Upper lobe of right lung (tissue), 1 donor: Measurements from ENCODE around the gene BMP3. TPM values are rescaled to one million over a fixed set of nuclear protein-coding genes. Genes with fewer than 3 reads are reported as not detected.
A peak's percentile ranks its signal among the peaks of the same experiment; 100 is the strongest.
"Not testable (repeated sequence)": the region's sequence is repeated elsewhere in the genome, so short reads cannot be mapped to it uniquely, and the experiment has no call there.

Experiments
- ATAC-seq: fragments of 200-7000 bp; cut with Tn5 transposase; one replicate; pipeline ENCODE4 v1.9.1; 2020; ENCODE audit warnings: mild to moderate bottlenecking, moderate library complexity
- DNase-seq: peaks from one replicate; pipeline ENCODE4 v3.0.0-alpha.2; 2020
- H3K27ac ChIP-seq: fragments of 200-600 bp; one replicate; pipeline ENCODE4 v1.8.0; 2022
- H3K27me3 ChIP-seq: fragments of 200-600 bp; one replicate; pipeline ENCODE4 v1.8.0; 2022; ENCODE audit warnings: mild to moderate bottlenecking
- H3K36me3 ChIP-seq: fragments of 200-600 bp; one replicate; pipeline ENCODE4 v1.8.0; 2022
- H3K4me1 ChIP-seq: fragments of 200-600 bp; one replicate; pipeline ENCODE4 v1.8.0; 2022
- H3K4me3 ChIP-seq: fragments of 200-600 bp; one replicate; pipeline ENCODE4 v1.8.0; 2022; ENCODE audit warnings: mild to moderate bottlenecking
- H3K9me3 ChIP-seq: fragments of 200-600 bp; one replicate; pipeline ENCODE4 v1.8.0; 2022
- CTCF ChIP-seq: fragments of 200-600 bp; IDR thresholded peaks from one replicate; pipeline ENCODE4 v1.8.0; 2022; ENCODE audit warnings: antibody characterized with exemption
- intact Hi-C: fragments of 100-400 bp; cut with DNase I; formaldehyde crosslinking; loops from one replicate; pipeline ENCODE4 v1.11.0; 2022
- total RNA-seq: library from RNA; stranded (reverse); fragmentation: NEBNext Ultra II Directional; extraction: Animal tissue kit (Norgen Biotek cat#: 25700); gene quantifications from one replicate; pipeline ENCODE4 v1.2.1, GENCODE V29; 2021
- donor health status: DM: no; HTN: yes; CAD: no; lungs with severe emphysema.

The BMP3 gene
- total RNA-seq, 1 donor from 2014 or later: 15.5 TPM

DNA sequence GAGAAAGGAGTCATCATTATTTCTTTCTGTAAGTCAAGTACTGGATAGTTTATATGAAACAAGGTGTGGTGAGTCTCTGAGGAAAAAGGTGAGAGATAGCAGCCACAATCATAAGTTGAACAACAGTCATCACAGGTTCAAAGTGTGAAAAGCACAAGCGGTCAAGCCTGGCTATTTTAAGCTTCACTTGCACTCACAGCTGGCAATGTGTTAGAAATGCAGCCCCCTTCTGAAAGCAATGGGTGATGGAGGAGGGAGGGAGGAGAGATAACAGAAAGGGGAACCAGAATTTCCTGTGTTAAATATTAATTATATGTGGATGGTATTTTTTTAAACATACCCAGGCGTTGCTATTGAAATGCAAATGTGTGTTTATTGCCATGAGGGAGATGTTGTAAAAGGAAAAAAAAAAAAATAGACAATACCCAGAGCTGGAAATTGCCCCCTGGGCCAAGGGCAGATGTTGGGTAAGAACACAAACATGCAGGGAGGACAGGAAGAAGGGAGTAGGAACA is 26.9 kb upstream of the BMP3 start:
- H3K27me3 ChIP-seq: no peaks in the 10 kb centered on the region
- TF ChIP-seq CTCF: no peak
- DNase-seq: no peak
- H3K36me3 ChIP-seq: no peaks in the 10 kb centered on the region
- no peaks in the 10 kb centered on the region for H3K9me3 ChIP-seq
- H3K4me3 ChIP-seq: no peak overlapping the region
- ATAC-seq: no peak
- intact Hi-C loops: no loop called here
- no peaks in the 10 kb centered on the region for H3K4me1 ChIP-seq
- H3K27ac ChIP-seq: no peak overlapping the region

DNA sequence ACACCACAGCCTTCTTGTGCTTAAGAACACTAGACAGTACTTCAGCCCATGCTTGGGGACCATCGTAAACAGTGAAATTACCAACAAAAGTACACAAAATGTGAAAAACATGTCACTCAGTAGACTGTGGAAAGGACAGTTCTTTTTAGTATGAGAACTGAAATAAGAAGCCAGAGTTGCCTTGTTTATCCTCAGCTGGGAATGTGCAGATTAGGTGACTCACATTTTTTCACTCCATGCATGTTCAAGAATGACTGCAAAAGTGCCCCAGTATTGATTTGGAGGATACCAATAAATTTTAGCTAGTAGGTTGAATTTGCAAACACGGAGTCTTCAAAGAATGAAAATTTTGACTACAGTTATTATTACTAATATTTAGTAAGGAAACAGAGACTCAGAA is 23.1 kb upstream of the BMP3 start:
- no peak overlapping the region for H3K27ac ChIP-seq
- H3K4me3 ChIP-seq: no peak overlapping the region
- H3K9me3 ChIP-seq: no peaks in the 10 kb centered on the region
- no peaks in the 10 kb centered on the region for H3K27me3 ChIP-seq
- H3K36me3 ChIP-seq: no peaks in the 10 kb centered on the region
- intact Hi-C loops: no loop called here
- DNase-seq (no peak), ATAC-seq (no peak)
- no peaks in the 10 kb centered on the region for H3K4me1 ChIP-seq
- TF ChIP-seq CTCF: no peak

DNA sequence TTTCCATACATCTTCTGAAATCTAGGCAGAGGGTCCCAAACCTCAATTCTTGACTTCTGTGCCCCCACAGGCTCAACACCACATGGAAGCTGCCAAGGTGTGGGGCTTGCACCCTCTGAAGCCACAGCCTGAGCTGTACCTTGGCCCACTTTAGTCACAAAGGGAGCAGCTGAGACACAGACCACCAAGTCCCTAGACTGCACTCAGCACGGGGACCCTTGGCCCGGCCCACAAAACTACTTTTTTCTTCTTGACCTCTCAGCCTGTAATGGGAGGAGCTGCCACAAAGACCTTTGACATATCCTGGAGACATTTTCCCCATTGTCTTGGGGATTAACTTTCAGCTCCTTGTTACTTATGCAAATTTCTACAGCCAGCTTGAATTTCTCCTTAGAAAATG is 13.9 kb upstream of the BMP3 start:
- H3K4me1 ChIP-seq, H3K4me3 ChIP-seq, H3K36me3 ChIP-seq, H3K27me3 ChIP-seq, H3K9me3 ChIP-seq, ATAC-seq, DNase-seq, intact Hi-C loops, H3K27ac ChIP-seq: not testable (repeated sequence)

GRCh38 chr4:81019006-81019405 is 11.5 kb upstream of the BMP3 start:
- H3K4me1 ChIP-seq: peaks cover 4% of the 10 kb centered on the region
- H3K27ac ChIP-seq: no peak overlapping the region
- H3K4me3 ChIP-seq: no peak overlapping the region
- no peaks in the 10 kb centered on the region for H3K36me3 ChIP-seq
- H3K9me3 ChIP-seq: no peaks in the 10 kb centered on the region
- DNase-seq: no peak
- intact Hi-C loops: no loop called here
- no peaks in the 10 kb centered on the region for H3K27me3 ChIP-seq
- no peak for TF ChIP-seq CTCF
- no peak for ATAC-seq

DNA sequence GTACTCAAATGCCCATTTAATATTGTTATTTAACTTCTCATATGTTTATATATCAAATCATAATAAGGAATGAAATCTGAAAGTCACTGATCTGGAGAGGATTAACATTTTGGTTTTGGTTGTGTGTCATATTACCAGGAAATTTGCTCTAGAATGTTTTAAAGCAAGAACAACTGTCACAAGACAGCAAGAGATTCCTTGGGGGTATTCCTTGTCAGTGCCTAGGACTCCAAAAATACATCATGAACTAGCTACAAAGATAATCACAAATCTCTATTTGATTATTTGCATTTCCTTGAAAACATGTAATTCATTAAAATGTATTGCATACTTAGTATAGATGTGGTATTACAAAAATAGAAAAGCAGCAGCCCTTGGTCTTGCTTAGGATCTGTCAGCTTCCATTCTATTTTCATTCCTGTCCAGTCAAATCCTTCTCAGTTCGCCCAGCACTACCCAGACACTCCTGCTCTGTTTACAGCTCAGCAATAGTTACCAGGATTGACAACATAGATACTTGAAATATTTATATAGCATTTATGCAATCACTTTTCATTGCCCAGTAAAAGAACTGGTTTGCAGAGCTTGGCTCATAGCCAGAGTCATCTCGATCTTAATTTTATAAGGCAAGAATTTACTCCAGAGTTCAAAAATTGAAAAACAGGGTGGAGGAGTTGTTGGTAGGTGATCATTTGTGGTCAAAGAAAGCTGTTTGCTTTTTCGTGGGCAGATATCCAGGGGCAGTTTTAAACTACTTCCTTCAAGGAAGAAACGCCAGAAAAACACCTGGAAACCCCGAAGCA is 9.2 kb upstream of the BMP3 start:
- H3K27ac ChIP-seq: no peak overlapping the region
- H3K9me3 ChIP-seq: no peaks in the 10 kb centered on the region
- H3K27me3 ChIP-seq: no peaks in the 10 kb centered on the region
- no peaks in the 10 kb centered on the region for H3K36me3 ChIP-seq
- H3K4me3 ChIP-seq: no peak overlapping the region
- no peak for TF ChIP-seq CTCF
- intact Hi-C loops: no loop called here
- no peak for DNase-seq
- peak; percentile 66 for ATAC-seq
- H3K4me1 ChIP-seq: peaks cover 4% of the 10 kb centered on the region

- DNase-seq (no peak), ATAC-seq (no peak)
- no peaks in the 10 kb centered on the region for H3K9me3 ChIP-seq
- intact Hi-C loops: no loop called here
- H3K27ac ChIP-seq: no peak overlapping the region
- peaks cover 4% of the 10 kb centered on the region for H3K4me1 ChIP-seq
- H3K27me3 ChIP-seq: no peaks in the 10 kb centered on the region
- no peak overlapping the region for H3K4me3 ChIP-seq
- H3K36me3 ChIP-seq: no peaks in the 10 kb centered on the region
- no peak for TF ChIP-seq CTCF
Measured at GRCh38 chr4:81021981-81022380, 8.5 kb upstream of the BMP3 start.
